Esophagus muscularis mucosa (tissue), 4 donors: ENCODE results near the gene SPCS2.

Source experiments
- CTCF ChIP-seq, 3 experiments: fragments of 200-600 bp in 2 of 3; fragments of 450-650 bp in 1 of 3; sonication (generic) in 2 of 3; IDR thresholded peaks; one replicate each; pipeline ENCODE4 v1.5.1; 2017 to 2019; ENCODE audit warnings: antibody characterized with exemption in 3 of 3, mild to moderate bottlenecking in 2 of 3, moderate library complexity in 1 of 3
- EP300 ChIP-seq: sonication (generic); formaldehyde crosslinking; IDR thresholded peaks from one replicate; pipeline ENCODE4 v1.6.1; 2017; ENCODE audit warnings: antibody characterized with exemption
- POLR2A ChIP-seq: fragments of 450-650 bp; IDR thresholded peaks from one replicate; pipeline ENCODE4 v1.6.1; 2017; ENCODE audit warnings: antibody characterized with exemption, moderate library complexity, mild to moderate bottlenecking, low read depth

GRCh38 chr11:74952752-74953151, 3.7 kb downstream of the SPCS2 start:
- TF ChIP-seq EP300, result no peak
- no peak for TF ChIP-seq POLR2A
- no peak for TF ChIP-seq CTCF (IDR thresholded peaks at IDR 0.05)
